Hematopoietic multipotent progenitor cell (in vitro differentiated cells): Measurements from ENCODE around the gene CHST8. TPM values are rescaled to one million over a fixed set of nuclear protein-coding genes. Genes with fewer than 3 reads are reported as not detected.
"Not testable (repeated sequence)": the region's sequence is repeated elsewhere in the genome, so short reads cannot be mapped to it uniquely, and the experiment has no call there.

Experiments
- DNase-seq, 3 donors: peaks; one replicate each; pipeline ENCODE4 v3.0.0-alpha.2; 2011 to 2015; ENCODE audit warnings: low read depth in 2 of 3, low spot score in 2 of 3
- total RNA-seq: library from RNA; depleted of rRNA; stranded (reverse); fragments of >200 nt; gene quantifications from one replicate; pipeline ENCODE4 v1.2.3, GENCODE V29; 2012

Gene CHST8
- total RNA-seq, 1 donor = not detected

DNA sequence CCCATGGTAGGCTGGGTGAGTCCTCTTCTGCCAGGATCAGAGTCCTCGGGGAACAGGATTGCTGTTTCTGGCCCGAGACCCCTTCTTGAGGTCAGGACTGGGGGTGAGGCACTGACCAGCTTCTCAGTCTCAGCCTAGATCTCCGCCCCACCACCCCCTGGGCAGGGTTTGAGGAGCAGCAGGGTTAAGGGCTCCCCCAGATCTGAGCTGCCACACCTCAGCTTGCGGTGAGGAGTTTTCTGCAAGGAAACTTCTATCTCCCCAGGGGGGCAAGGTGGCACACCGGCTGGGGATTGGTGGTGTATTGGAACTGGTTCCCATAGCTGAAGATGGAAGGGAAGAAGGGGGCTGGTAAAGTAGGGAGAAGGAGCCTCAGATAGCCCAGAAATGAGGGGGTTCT lies 19.5 kb downstream of the CHST8 start:
- no peak for DNase-seq

DNA sequence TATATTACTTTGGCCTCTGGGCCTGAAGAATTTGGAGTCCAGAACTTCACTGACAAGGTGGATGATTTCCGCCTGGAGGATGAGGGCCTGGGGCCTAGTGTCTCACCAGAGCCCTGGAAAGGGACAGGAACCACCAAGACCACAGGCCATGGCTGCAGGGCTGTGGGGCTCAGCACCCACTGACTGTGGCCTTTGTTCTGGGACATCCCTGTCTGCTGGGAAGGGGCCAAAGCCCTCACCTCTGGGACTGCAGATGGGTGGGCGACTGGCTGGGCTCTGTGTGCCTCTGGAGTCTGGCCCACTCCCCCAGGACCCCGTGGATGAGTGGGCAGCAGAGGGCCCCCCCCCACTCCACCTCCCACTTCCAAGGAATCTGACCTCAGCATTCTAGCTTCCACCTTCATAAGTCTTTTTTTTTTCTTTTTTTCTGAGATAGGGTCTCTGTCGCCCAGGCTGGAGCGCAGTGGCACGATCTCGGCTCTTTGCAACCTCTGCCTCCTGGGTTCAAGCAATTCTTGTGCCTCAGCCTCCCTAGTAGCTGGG lies 20.3 kb downstream of the CHST8 start:
- no peak for DNase-seq

DNA sequence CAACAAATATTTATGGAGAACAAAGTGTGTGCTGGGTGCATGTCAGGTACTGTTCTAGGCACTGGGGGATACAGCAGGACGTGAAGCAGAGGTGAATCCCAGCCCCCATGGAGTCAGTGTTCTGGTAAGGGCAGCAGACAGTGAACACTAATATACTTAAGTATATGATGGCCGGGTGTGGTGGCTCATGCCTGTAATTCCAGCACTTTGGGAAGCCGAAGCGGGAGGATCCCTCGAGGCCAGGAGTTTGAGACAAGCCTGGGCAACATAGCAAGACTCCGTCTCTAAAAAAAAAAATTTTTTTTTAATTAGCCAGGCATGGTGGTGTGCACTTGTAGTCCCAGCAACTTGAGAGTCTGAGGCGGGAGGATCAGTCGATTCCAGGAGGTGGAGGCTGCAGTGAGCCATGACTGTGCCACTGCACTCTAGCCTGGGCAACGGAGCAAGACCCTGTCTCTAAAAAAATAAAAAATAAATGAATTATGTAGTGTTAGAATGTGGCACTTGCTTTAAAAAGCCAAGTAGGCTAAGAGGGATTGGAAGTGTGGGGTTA lies 22.6 kb downstream of the CHST8 start:
- DNase-seq = no peak

DNA sequence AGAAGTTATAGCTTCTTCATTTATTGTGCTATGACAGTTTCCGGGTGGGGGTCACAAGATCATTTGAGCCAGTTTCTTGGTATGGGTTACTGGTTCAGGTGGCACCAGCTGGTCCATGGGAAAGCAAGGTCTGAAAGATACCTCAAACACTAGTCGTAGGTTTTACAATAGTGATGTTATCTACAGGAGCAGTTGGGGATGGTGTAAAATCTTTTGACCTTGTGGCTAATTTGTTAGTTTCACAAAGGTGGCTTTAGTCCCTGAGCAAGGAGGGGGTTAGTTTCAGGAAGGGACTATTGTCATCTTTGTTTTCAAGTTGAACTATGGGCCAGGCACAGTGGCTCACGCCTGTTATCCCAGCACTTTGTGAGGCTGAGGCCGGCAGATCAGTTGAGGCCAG lies 24.6 kb downstream of the CHST8 start:
- DNase-seq = no peak

DNA sequence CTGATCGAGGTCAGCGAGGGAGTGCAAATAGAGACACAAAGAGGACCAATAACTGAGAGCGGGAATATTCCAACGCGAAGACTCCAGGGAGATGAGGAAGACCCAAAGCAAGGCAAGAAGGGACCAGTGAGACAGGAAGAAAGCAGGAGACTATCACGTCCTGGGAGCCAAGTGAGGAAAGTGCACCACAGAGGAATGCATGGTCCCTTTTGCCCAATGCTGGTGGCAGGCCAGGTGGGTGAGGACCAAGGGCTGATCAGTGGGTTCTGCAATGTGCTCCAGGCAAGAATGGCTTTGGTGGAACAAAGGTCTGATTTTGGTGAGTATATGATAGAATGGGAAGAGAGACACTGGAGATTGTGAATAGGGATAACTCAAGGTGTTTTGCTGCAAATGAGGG lies 25.4 kb downstream of the CHST8 start:
- DNase-seq = no peak

DNA sequence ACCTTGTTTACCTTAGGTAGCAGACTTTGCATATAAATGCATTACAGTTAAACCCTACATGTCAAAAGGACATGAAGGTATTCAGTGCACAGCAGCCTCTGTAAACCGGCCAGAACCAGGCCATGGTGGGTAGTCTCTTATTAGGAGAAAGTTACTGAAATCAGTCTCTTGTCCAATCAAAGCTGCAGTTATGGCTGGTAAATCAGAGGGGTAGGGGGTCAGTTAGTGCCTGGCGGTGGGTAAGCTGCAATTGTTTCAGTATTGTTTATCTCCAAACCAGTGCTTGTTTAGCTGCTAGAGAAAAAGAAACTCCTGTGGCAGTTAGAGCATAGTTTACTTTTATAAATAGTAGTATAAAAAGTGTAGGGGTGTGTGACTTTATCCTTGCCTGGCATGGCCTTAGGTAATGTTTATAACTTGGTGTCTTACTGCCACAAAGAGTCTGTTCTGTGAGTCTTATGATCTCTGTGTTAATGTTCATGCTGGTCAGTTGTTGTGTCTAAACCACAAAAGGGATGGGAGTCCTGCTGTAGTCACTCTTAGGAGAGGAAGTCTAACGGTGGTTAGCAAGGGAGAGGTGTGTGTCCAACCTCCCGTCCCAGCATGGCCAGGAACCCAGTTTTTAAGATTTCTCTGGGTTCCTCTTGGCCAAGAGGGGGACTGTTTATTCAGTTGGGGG lies 28.0 kb downstream of the CHST8 start:
- DNase-seq = no peak

DNA sequence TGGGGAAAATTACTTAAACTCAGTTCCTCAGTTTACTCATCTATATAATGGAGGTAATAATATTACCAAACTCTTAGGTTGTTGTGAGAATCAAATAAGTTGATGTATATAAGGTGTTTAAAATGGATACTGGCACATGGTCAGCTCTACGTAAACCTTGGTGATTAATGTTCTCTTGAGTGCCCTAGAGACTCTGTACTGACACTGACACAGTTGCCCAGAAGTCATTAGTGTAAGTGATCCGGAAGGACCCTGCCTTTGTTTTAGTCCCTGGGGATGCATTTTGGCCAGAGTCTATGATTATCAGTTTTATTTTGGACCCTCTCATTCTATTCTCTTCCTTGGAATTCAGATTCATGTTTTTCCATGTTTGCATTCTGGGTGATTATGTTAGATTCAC lies 31.9 kb downstream of the CHST8 start:
- no peak for DNase-seq

DNA sequence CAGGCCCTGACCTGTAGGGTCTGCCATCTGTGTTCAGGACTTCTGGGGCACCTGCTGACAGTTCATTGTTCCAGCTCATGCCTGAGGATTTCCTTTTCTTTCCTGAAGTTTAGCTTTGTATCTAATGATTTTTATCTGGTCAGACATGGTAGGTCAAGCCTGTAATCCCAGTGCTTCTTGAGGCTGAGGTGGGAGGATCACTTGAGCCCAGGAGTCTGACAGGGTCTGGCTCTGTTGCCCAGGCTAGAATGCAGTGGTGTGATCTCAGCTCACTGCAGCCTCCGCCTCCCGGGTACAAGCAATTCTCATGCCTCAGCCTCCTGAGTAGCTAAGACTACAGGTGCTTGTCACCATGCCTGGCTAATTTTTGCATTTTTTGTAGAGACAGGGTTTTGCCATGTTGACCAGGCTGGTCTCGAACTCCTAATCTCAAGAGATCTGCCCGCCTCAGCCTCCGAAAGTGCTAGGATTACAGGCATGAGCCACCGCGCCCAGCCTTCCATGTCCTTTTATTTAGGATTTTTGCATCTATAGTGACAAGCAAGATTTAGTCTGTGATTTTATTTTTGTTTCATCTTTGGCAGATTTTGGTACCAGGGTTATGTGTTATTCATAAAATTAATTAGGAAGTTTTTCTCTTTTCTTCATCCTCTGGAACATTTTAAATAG lies 33.2 kb downstream of the CHST8 start:
- no peak for DNase-seq

DNA sequence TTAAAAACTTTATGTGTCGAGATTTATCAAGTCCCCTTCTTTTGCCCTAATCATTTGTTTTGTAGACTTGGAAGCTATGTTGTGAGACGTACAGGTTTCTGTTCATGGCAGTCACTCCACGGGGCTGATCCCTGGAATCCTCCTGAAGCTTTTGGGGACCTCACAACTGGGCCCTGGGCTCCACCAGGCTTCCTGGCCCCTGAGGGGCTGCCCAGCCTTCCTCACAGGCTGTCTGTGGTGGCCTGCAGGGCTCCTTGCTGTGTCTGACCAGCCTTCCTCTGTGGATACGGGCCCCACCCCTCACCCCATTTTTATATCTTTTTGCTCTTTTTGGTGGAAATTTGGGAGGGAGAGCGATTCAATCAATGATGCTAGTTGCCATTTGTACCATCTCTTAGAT lies 38.1 kb downstream of the CHST8 start:
- no peak for DNase-seq

DNA sequence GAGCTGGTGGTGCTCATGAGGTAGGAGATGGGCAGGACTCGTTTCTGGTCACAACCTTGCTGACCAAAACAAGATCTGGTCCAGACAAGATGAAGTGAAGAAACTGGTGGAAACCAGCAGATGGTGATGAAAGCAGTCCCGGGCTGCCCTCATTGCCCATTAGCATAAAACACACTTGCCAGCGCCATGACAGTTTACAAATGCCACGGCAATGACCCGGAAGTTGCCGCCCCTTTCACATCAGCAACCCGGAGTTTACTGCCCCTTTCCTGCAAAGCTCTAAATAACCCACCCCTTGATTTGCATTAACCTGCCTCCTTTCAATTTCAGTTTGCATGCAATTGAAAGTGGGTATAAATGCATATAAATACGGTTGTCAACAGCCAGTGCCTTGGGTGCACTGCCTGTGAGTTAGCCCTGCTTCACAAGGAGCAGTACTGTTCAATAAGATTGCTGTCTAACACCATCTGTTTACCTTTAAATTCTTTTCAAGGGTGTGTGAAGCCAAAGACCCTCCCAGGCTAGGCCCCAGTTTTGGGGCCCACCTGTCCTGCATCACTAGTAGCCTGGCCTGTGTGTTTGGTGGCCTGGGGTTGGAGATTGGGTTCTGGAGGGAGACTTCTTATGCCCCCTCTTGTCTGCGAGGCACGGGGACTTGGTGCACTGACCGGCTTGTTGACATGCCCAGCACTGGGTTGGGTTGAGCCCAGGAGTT lies 38.8 kb downstream of the CHST8 start:
- no peak for DNase-seq

DNA sequence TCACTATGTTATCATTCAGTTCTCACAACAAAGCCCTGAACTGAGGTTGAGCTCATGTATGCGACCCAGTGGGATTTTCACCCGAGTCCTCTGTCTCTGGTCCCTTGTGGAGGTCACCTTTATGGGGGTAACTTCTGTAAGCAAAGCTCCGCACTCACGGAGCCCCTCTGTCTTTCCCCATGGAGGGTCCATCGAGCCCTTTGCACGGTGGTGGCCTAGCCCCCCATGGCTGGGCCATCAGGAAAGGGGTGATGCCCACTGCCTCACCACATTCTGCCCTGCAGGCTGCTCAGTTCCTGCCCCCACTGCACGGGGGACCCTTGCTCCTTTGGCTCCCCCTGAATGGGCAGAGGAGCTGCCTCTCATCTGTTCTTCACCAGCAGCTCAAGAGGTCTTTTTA lies 39.6 kb downstream of the CHST8 start:
- DNase-seq = no peak

DNA sequence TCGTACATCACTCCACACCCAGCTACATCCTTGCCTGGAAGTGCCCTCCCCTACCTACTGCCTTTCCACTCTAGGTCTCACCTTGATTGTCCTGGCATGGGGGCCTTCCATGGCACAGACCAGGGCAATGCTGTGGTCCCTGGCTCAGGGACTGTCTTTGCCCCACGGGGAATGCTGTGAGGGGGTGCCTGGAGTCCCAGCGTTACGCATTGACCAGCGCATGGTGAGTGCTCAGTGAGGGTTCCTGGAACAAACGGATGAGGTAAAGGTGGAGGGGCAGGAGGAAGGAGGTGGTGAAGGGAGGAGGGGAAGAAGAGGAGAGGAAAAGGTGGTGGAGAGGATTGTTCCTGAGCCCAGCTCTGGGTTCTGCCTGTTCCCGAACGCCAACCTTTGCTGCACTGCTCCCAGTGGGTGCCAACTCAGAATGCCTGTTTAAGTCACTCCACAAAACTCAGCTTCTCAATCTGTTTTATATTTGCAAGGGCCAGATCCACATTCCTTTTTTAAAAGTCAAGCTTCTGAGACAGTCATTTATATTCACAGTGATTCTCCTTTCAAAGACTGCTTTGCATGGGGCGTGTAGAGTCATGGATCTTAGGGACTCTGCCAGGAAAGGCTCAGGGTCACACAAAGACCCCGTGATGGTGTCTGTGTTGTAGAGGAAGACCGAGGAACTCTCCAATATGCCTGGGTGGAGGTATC lies 40.8 kb downstream of the CHST8 start:
- DNase-seq = no peak

DNA sequence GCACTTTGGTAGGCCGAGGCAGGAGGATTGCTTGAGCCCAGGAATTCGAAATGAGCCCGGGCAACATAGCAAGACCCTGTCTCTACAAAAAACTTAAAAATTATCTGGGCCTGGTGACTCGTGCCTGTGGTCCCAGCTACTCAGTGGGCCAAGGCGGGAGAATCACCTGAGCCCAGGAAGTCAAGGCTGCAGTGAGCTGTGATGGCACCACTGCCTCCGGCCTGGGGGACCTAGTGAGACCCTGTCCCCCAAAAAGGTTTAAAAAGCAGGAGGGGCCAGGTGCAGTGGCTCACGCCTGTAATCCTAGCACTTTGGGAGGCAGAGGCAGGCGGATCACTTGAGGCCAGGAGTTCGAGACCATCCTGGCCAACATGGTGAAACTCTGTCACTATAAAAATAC lies 41.6 kb downstream of the CHST8 start:
- not testable (repeated sequence) for DNase-seq

DNA sequence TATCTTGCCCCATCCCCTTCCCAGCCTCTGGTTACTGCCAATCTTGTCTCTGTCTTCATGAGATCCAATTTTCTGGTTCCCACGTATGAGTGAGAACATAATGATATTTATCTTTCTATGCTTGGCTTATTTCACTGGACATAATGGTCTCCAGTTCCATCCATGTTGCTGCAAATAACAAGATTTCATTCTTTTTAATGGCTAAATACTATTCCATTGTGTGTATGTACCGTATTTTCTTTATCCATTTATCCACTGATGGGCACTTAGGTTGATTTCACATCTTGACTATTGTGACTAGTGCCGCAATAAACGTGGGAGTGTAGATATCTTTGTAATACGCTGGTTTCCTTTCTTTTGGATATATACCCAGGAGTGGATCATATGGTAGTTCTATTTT lies 43.0 kb downstream of the CHST8 start:
- no peak for DNase-seq

DNA sequence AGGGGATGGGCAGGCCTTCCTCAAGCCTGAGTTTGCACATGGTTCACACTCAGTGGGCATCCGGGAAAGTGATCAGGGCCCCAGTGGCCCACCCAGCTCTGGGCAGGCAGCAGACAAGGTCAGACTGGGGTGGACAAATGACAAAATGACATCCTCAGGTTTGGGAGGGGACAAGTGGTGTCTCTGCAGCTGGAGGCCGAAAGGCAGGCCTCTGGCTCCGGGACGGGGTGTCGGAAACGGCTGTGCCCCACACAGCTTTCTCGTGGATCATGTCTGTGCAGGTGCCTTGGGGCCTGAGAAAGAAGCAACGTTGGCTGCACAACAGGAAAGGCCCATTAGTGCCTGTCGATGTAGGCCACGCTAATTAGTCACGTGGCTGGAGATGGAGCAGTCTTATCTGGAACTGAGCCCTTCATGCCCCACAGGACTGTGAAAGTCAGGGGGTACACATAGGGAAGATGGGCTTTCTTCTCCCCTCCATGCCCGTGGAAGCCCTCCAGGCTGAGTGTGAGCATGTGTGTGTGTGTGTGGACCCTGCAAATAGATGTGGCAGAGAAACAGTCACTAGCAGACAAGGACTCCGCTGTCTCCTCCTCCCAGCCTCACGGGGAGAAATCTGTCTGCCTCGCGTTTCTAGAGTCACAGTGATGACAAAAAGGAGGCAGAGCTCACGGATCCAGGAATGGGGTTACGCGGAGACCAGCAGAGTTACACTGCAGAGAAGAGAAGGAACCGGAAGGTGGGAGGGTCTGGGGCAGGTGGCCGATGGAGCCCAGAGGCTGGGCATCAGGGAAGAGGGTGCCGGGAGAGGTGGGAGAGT lies 44.2 kb downstream of the CHST8 start:
- DNase-seq = no peak

DNA sequence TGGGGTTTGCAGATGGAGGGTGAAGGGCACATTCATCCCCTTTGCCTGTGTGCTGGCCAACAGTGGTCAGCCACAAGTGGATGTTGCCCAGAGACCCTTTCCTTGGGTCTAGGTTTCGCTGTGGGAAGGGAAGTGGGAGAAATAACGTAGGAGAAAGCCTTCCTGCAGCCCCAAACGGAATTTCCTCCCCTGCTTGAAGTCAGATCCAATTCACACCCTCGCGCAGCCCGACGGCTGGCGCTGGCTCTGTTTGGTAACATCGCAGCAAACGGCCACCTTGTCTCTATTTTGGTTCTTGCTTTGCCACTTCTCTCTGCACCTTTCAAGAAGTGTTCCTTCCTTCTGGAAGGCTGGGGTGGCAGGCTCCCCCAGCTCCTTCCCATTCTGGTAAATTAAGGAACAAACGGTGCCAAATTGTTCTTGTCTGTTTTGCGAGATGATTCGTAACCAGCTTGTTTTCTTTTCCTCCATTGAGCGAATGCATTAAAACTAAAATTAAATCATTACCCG lies 45.4 kb downstream of the CHST8 start:
- no peak for DNase-seq

DNA sequence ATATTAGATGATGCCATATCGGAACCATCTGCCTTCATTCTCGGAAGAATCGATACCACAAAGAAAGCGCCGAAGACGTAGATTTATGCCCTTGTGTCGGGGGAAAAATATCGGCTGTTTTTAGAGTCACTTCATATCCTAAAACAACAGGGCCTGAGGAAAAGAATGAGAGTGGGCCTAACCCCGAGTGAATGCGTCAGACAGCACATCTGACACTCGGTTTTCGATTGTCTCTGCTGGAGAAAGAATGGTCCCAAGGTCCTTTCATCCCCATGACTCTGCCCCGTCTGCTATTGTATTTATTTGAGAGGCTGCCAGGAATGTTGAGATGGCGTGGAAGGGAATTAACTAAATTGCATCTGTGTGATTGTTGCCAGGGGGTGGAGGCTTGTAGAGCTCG lies 46.1 kb downstream of the CHST8 start:
- no peak for DNase-seq

DNA sequence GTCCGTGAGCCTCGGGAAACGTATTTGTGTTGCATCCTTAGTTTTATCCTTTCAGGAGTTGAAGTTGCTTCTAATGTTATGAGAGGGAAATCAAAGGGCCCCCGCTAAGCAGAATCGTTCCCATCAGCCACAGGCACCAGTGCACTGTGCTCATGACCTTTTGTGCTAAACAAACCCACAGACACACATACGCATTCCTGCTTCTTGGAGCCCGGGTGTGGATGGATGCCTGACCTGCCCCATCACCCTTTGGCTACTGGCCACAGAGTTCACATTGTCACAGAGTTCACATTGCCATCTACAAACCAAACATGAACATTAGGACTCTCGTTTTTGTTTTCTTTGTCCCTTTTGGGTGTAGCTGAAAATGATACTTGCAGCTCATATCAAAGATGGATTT lies 47.2 kb downstream of the CHST8 start:
- DNase-seq = no peak

DNA sequence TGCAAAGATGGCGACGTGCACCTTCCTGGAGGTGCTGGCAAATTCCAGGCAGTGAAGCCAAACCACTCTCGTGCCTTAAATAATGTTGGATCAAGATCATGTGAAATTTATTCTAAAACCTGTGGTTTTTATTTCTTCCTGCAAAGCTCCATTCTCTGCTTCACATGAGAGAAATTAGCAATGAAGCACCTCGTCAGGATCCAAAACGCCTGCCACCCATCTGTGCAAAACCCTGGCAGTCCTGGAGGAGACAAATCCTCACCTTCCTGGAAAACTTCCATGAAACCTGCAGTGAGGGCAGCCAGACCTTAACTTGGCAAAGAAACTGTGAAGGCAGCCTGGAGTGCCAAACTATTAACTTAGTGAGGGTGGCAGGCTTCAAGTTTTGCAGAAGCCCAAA lies 47.6 kb downstream of the CHST8 start:
- no peak for DNase-seq

DNA sequence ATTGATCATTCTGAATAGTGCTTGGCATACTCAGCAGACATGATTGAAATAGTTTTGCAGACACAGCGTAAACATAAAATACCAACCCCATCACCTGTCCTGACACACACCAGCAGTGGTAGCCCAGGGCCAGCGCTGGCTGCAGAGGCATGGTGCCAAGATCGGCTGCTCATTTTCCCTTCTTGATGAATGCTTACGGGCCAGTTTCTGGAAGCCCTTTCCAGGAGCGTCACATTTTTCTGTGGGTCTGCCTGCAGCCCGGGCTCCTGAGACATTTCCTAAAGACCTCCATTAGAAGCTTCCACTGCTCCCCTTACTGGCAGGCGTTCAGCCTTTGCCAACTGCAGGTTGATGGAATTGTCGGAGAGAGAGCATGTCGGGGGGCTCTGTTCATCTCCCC lies 48.6 kb downstream of the CHST8 start:
- DNase-seq = no peak
